GM12878 (cell line): Measurements from ENCODE around the gene CDKN2B. TPM values are rescaled to one million over a fixed set of nuclear protein-coding genes. Genes with fewer than 3 reads are reported as not detected.

Experiments used
- ATAC-seq: fragments of 200-7000 bp; cut with Tn5 transposase; 3 replicates; pipeline ENCODE4 v1.9.1; 2020; ENCODE audit warnings: mild to moderate bottlenecking, moderate library complexity
- BruUV-seq: library from RNA; stranded (reverse); fragments of 400-500 nt; replicated peaks from 2 replicates; lab custom pipeline; 2021; lab: Mats Ljungman, UMichigan
- CTCF ChIA-PET: fragments of 300-600 bp; sonication (Branson Sonifier 250); formaldehyde crosslinking; extraction: SDS; loops from one replicate; lab custom pipeline; 2021; ENCODE audit warnings: inconsistent platforms; lab: Yijun Ruan, JAX
- POLR2A ChIA-PET: fragments of 350-600 bp; formaldehyde crosslinking; extraction: SDS; loops from one replicate; lab custom pipeline; 2021; ENCODE audit warnings: inconsistent platforms; lab: Charles Lee
- RAD21 ChIA-PET: fragments of 300-600 bp; sonication (Branson Sonifier 250); formaldehyde crosslinking; loops from one replicate; lab custom pipeline; 2023; ENCODE audit warnings: antibody characterized with exemption; ENCODE audit not compliant: unreplicated experiment; lab: Charles Lee
- SMC1A ChIA-PET: fragments of 300-600 bp; sonication (Branson Sonifier 250); formaldehyde crosslinking; loops from one replicate; lab custom pipeline; 2023; ENCODE audit not compliant: unreplicated experiment, uncharacterized antibody; lab: Charles Lee
- DNase-seq: peaks from one replicate; pipeline ENCODE4 v3.0.0-alpha.2; 2011; ENCODE audit warnings: low read depth, low spot score
- FAIRE-seq: peaks from 3 replicates; lab custom pipeline; 2011; peaks lifted over from hg19 to GRCh38; lab: Jason Lieb, UNC
- H2AFZ ChIP-seq: 2 replicates; pipeline ENCODE4 v1.6.0; 2011; ENCODE audit warnings: low read depth, low read length, control low read depth; ENCODE audit not compliant: control insufficient read depth
- H3K27ac ChIP-seq: 2 replicates; pipeline ENCODE4 v1.5.1; 2011; ENCODE audit warnings: control low read depth; ENCODE audit not compliant: control insufficient read depth, insufficient read depth
- H3K27me3 ChIP-seq, 2 experiments: replicated peaks in 1 of 2; 2 replicates each; pipeline versions ENCODE4 v1.6.0 to v1.6.1; 2011; ENCODE audit warnings: low read length in 1 of 2; ENCODE audit not compliant: control insufficient read depth in 2 of 2, insufficient read depth in 2 of 2
- H3K36me3 ChIP-seq, 2 experiments: 2 replicates each; pipeline ENCODE4 v1.5.1; 2011; ENCODE audit warnings: low read length in 1 of 2; ENCODE audit not compliant: control insufficient read depth in 2 of 2, insufficient read depth in 2 of 2
- H3K4me1 ChIP-seq: 2 replicates; pipeline ENCODE4 v1.6.1; 2011; ENCODE audit warnings: mild to moderate bottlenecking, low read length, moderate library complexity, mixed read lengths; ENCODE audit not compliant: control insufficient read depth, insufficient read depth
- H3K4me2 ChIP-seq: 2 replicates; pipeline ENCODE4 v1.6.0; 2011; ENCODE audit warnings: control low read depth; ENCODE audit not compliant: control insufficient read depth, insufficient read depth
- H3K4me3 ChIP-seq: fragments of 200-600 bp; sonication (generic); 2 replicates; pipeline ENCODE4 v1.5.1; 2016
- H3K79me2 ChIP-seq: 2 replicates; pipeline ENCODE4 v1.6.0; 2011; ENCODE audit warnings: low read length; ENCODE audit not compliant: control insufficient read depth, insufficient read depth
- H3K9ac ChIP-seq: 2 replicates; pipeline ENCODE4 v1.8.0; 2011; ENCODE audit warnings: low read length, control low read depth, mixed read lengths; ENCODE audit not compliant: control insufficient read depth, insufficient read depth
- H3K9me3 ChIP-seq: replicated peaks from 3 replicates; pipeline ENCODE4 v1.5.1; 2011; ENCODE audit warnings: mild to moderate bottlenecking, low read length; ENCODE audit not compliant: control insufficient read depth, insufficient read depth
- H4K20me1 ChIP-seq: 2 replicates; pipeline ENCODE4 v1.6.0; 2011; ENCODE audit not compliant: control insufficient read depth, insufficient read depth
- BCL3 ChIP-seq: IDR thresholded peaks from 2 replicates; pipeline ENCODE4 v1.6.1; 2011; ENCODE audit warnings: borderline replicate concordance, low read depth, mild to moderate bottlenecking, moderate library complexity, low read length; ENCODE audit not compliant: insufficient read depth, poor library complexity, severe bottlenecking
- BRCA1 ChIP-seq: IDR thresholded peaks from 2 replicates; pipeline ENCODE4 v1.6.1; 2011; ENCODE audit warnings: low read depth, low read length, improper control_type of control experiment
- E2F8 ChIP-seq: fragments of 450-650 bp; IDR thresholded peaks from 2 replicates; pipeline ENCODE4 v1.6.1; 2018; ENCODE audit warnings: mild to moderate bottlenecking, low read depth, moderate library complexity; ENCODE audit not compliant: partially characterized antibody
- EED ChIP-seq: sonication (generic); IDR thresholded peaks from 2 replicates; pipeline ENCODE4 v1.6.1; 2016; ENCODE audit warnings: antibody characterized with exemption, low read depth
- FOXK2 ChIP-seq: fragments of 450-650 bp; IDR thresholded peaks from 2 replicates; pipeline ENCODE4 v1.6.1; 2017; ENCODE audit warnings: mild to moderate bottlenecking, moderate library complexity
- HCFC1 ChIP-seq: fragments of 150-350 bp; IDR thresholded peaks from 2 replicates; pipeline ENCODE4 v1.6.1; 2014; ENCODE audit warnings: low read length
- HDAC2 ChIP-seq: fragments of 200-600 bp; sonication (generic); IDR thresholded peaks from 2 replicates; pipeline ENCODE4 v1.6.1; 2017
- IKZF1 ChIP-seq: fragments of 450-650 bp; conservative IDR thresholded peaks from 2 replicates; pipeline ENCODE4 v1.6.1; 2017; ENCODE audit warnings: antibody characterized with exemption, mild to moderate bottlenecking
- MYB ChIP-seq: fragments of 150-350 bp; IDR thresholded peaks from 2 replicates; pipeline ENCODE4 v1.6.1; 2014; ENCODE audit warnings: mild to moderate bottlenecking, low read depth, low read length, borderline replicate concordance
- NFXL1 ChIP-seq: fragments of 450-650 bp; IDR thresholded peaks from 2 replicates; pipeline ENCODE4 v1.6.1; 2017; ENCODE audit warnings: antibody characterized with exemption, mild to moderate bottlenecking, borderline replicate concordance
- NRF1 ChIP-seq: conservative IDR thresholded peaks from 2 replicates; pipeline ENCODE4 v1.6.1; 2011; ENCODE audit warnings: mild to moderate bottlenecking, low read depth, low read length, improper control_type of control experiment
- POLR2A ChIP-seq: IDR thresholded peaks from 2 replicates; pipeline ENCODE4 v1.6.1; 2011; ENCODE audit warnings: low read depth, mild to moderate bottlenecking, low read length
- RB1 ChIP-seq: fragments of 450-650 bp; formaldehyde crosslinking; IDR thresholded peaks from 2 replicates; pipeline ENCODE4 v1.6.1; 2017; ENCODE audit warnings: mild to moderate bottlenecking, borderline replicate concordance
- SKIL ChIP-seq: fragments of 450-650 bp; IDR thresholded peaks from 2 replicates; pipeline ENCODE4 v1.6.1; 2017; ENCODE audit warnings: mild to moderate bottlenecking, low read depth, inconsistent platforms; ENCODE audit not compliant: poor library complexity, severe bottlenecking
- STAT1 ChIP-seq: fragments of 450-650 bp; conservative IDR thresholded peaks from 2 replicates; pipeline ENCODE4 v1.6.1; 2014; ENCODE audit warnings: antibody characterized with exemption, mild to moderate bottlenecking
- TCF12 ChIP-seq: IDR thresholded peaks from 2 replicates; pipeline ENCODE4 v1.6.1; 2011; ENCODE audit warnings: low read depth, mild to moderate bottlenecking, low read length
- ZBED1 ChIP-seq: IDR thresholded peaks from 2 replicates; pipeline ENCODE4 v1.6.1; 2016; ENCODE audit warnings: borderline replicate concordance
- ZNF24 ChIP-seq: fragments of 450-650 bp; IDR thresholded peaks from 2 replicates; pipeline ENCODE4 v1.6.1; 2017; ENCODE audit warnings: antibody characterized with exemption, mild to moderate bottlenecking
- ZSCAN29 ChIP-seq: fragments of 450-650 bp; IDR thresholded peaks from 2 replicates; pipeline ENCODE4 v1.6.1; 2017; ENCODE audit warnings: mild to moderate bottlenecking, moderate library complexity
- WGBS: methylation state at CpG from one replicate; pipeline ENCODE4 v1.1.6; 2016; ENCODE audit warnings: low lambda C conversion rate; ENCODE audit not compliant: insufficient replicate concordance, insufficient coverage; ENCODE audit errors: missing lambda C conversion rate; 5-methylcytosine and 5-hydroxymethylcytosine counted together
- in situ Hi-C: fragments of 300-500 bp; cut with MboI; formaldehyde crosslinking; loops from 9 replicates; pipeline ENCODE4 v1.14.3; 2018; ENCODE audit warnings: mixed read lengths
- intact Hi-C: fragments of 100-400 bp; cut with micrococcal nuclease; formaldehyde crosslinking; loops from one replicate; pipeline ENCODE4 v1.14.2; 2022; ENCODE audit not compliant: unreplicated experiment
- polyA plus RNA-seq, 11 experiments: library from polyadenylated mRNA; depleted of rRNA in 4 of 11; unstranded in 6 of 11; stranded (reverse) in 5 of 11; fragments of >200 nt; fragmentation: Nextera tagmentation in 4 of 11; fragmentation: Illumina TruSeq in 1 of 11; extraction: Ambion mirVana in 4 of 11; extraction: Trizol in 1 of 11; gene quantifications; 1 replicate in 1 of 11; 2 replicates in 10 of 11; pipeline versions ENCODE4 v1.2.1 to v1.2.3, GENCODE V29; 2011 to 2016; ENCODE audit warnings: inconsistent platforms in 2 of 11, missing spikeins in 2 of 11, low read depth in 1 of 11
- total RNA-seq, 4 experiments: library from RNA; depleted of rRNA in 3 of 4; stranded (reverse); fragments of >200 nt in 3 of 4; fragmentation: Illumina TruSeq in 1 of 4; extraction: Trizol in 1 of 4; gene quantifications; 2 replicates each; pipeline versions ENCODE4 v1.2.1 to v1.2.3, GENCODE V29; 2013 to 2021

Gene CDKN2B
- total and polyA plus RNA-seq, 10 of the 15 experiments (the other 5 are each of a cell fraction or from before 2014, with no cell fraction given), result 0.03 to 0.47 (median 0.08) TPM; not detected in 1

- TF ChIP-seq BCL3 (no peak), RB1 (no peak), MYB (no peak), EED (no peak), HCFC1 (no peak), BRCA1 (no peak), NRF1 (no peak), E2F8 (no peak), ZNF24 (no peak)
These were observed 7.1 kb downstream of the CDKN2B start (continued) for GRCh38 chr9:22002038-22002437.

- Histone ChIP-seq H3K36me3 (no peaks in the 10 kb centered on the region), H3K9me3 (no peaks in the 10 kb centered on the region), H3K27ac (no peak overlapping the region), H2AFZ (no peak overlapping the region), H3K4me1 (peaks cover 4% of the 10 kb centered on the region; the same call in 1 of the 2 replicates), H3K27me3 (no peaks in the 10 kb centered on the region), H3K4me3 (no peak overlapping the region), H3K9ac (no peak overlapping the region), H3K79me2 (peaks cover 11% of the 10 kb centered on the region), H3K4me2 (no peak overlapping the region), H4K20me1 (no peaks in the 10 kb centered on the region)
- intact Hi-C loops (no loop called here), in situ Hi-C loops (no loop called here)
- RAD21 ChIA-PET, result interaction anchor here (1.0 kb wide), 1 partner anchor 10 kb away, joined by 6 read pairs; the partner anchor contains the start of gene CDKN2B
- TF ChIP-seq FOXK2, result no peak
- TF ChIP-seq STAT1, result no peak
- TF ChIP-seq ZSCAN29, result no peak
- TF ChIP-seq IKZF1, result no peak
- no peak for TF ChIP-seq POLR2A
- no peak for TF ChIP-seq TCF12
- TF ChIP-seq ZBED1, result no peak
- TF ChIP-seq SKIL, result no peak
- no peak for TF ChIP-seq HDAC2
- TF ChIP-seq NFXL1, result no peak
- SMC1A ChIA-PET, result interaction anchor here (3.8 kb wide), 1 partner anchor 11 kb away, joined by 16 read pairs; the partner anchor contains the start of gene CDKN2B
- BruUV-seq, result no TSS peak
- FAIRE-seq (no peak), DNase-seq (no peak), ATAC-seq (no peak)
- CTCF ChIA-PET, result interaction anchor here (1.0 to 2.1 kb wide), 3 partner anchors 10 to 246 kb away, joined by 4 to 14 read pairs (median 5); partner anchors contain the start of gene CDKN2B
- POLR2A ChIA-PET, result no interaction called here
- WGBS, result 78% methylated on average over 2 of the region's 2 CpGs
These were observed 11.1 kb downstream of the CDKN2B start for GRCh38 chr9:21998026-21998425.
